K562 (cell line): ENCODE results near the gene SLC10A2. TPM values are rescaled to one million over a fixed set of nuclear protein-coding genes. Genes with fewer than 3 reads are reported as not detected.

ENCODE experiments used
- ATAC-seq: fragments of 200-7000 bp; cut with Tn5 transposase; 3 replicates; pipeline ENCODE4 v1.9.1; 2020; ENCODE audit warnings: moderate library complexity
- BruUV-seq: library from RNA; stranded (reverse); fragments of 400-500 nt; replicated peaks from 2 replicates; lab custom pipeline; 2021; lab: Mats Ljungman, UMichigan
- CTCF ChIA-PET: fragments of 300-600 bp; formaldehyde crosslinking; extraction: SDS; loops from one replicate; lab custom pipeline; 2021; ENCODE audit warnings: low intra/inter-chr PET ratio; lab: Yijun Ruan, JAX
- POLR2A ChIA-PET: fragments of 300-600, 350-650 bp; sonication (Branson Sonifier 250); formaldehyde crosslinking; extraction: SDS; loops from one replicate; lab custom pipeline; 2021; ENCODE audit warnings: antibody characterized with exemption, inconsistent platforms; lab: Yijun Ruan, JAX
- DNase-seq, 4 experiments: peaks; one replicate each; pipeline versions ENCODE4 v3.0.0 to v3.0.0-alpha.2; 2011 to 2018; ENCODE audit warnings: low spot score in 3 of 4, mixed read lengths in 3 of 4; ENCODE audit errors: extremely low read depth in 1 of 4
- FAIRE-seq: peaks from 2 replicates; lab custom pipeline; 2011; peaks lifted over from hg19 to GRCh38; lab: Jason Lieb, UNC
- H2AFZ ChIP-seq: 2 replicates; pipeline ENCODE4 v1.6.0; 2011; ENCODE audit warnings: low read depth, low read length, control low read depth, inconsistent platforms
- H3K27ac ChIP-seq: fragments of 200-600 bp; 3 replicates; pipeline ENCODE4 v1.8.0; 2011; ENCODE audit warnings: low read depth, mild to moderate bottlenecking, control low read depth, inconsistent platforms, low read length, moderate library complexity, mixed read lengths; ENCODE audit errors: extremely low read depth
- H3K27me3 ChIP-seq, 2 experiments: fragments of 300-600 bp in 1 of 2; 2 replicates in 1 of 2; 3 replicates in 1 of 2; pipeline versions ENCODE4 v1.6.0 to v1.8.0; 2011; ENCODE audit warnings: inconsistent platforms in 2 of 2, low read length in 2 of 2, mild to moderate bottlenecking in 1 of 2, mixed read lengths in 1 of 2, moderate library complexity in 1 of 2; ENCODE audit not compliant: control insufficient read depth in 2 of 2, insufficient read depth in 2 of 2
- H3K36me3 ChIP-seq: fragments of 300-600 bp; 3 replicates; pipeline ENCODE4 v1.8.0; 2011; ENCODE audit warnings: mild to moderate bottlenecking, low read length, inconsistent platforms; ENCODE audit not compliant: control insufficient read depth, insufficient read depth
- H3K4me1 ChIP-seq, 2 experiments: fragments of 200-600 bp in 1 of 2; replicated peaks in 1 of 2; 2 replicates in 1 of 2; 3 replicates in 1 of 2; pipeline versions ENCODE4 v1.5.1 to v1.8.0; 2011; ENCODE audit warnings: inconsistent platforms in 2 of 2, low read length in 2 of 2, mild to moderate bottlenecking in 1 of 2, mixed read lengths in 1 of 2, moderate library complexity in 1 of 2; ENCODE audit not compliant: control insufficient read depth in 2 of 2, insufficient read depth in 2 of 2
- H3K4me2 ChIP-seq: 2 replicates; pipeline ENCODE4 v1.6.1; 2011; ENCODE audit warnings: low read length, control low read depth, inconsistent platforms, mixed read lengths; ENCODE audit not compliant: insufficient read depth
- H3K4me3 ChIP-seq: fragments of 200-600 bp; sonication (generic), shearing (Covaris generic); 2 replicates; pipeline ENCODE4 v1.5.1; 2016; ENCODE audit warnings: control low read depth, inconsistent platforms
- H3K79me2 ChIP-seq: fragments of 200-600 bp; 3 replicates; pipeline ENCODE4 v1.8.0; 2011; ENCODE audit warnings: low read length, inconsistent platforms; ENCODE audit not compliant: control insufficient read depth, insufficient read depth
- H3K9ac ChIP-seq, 2 experiments: 2 replicates each; pipeline versions ENCODE4 v1.6.0 to v1.6.1; 2011; ENCODE audit warnings: low read depth in 2 of 2, low read length in 2 of 2, control low read depth in 1 of 2, inconsistent platforms in 1 of 2, mild to moderate bottlenecking in 1 of 2, mixed read lengths in 1 of 2; ENCODE audit not compliant: insufficient read depth in 1 of 2
- H3K9me1 ChIP-seq: one replicate; pipeline ENCODE4 v1.6.0; 2011; ENCODE audit warnings: inconsistent platforms, mild to moderate bottlenecking, low read length, moderate library complexity; ENCODE audit not compliant: control insufficient read depth, insufficient read depth
- H3K9me3 ChIP-seq: replicated peaks from 2 replicates; pipeline ENCODE4 v1.5.1; 2011; ENCODE audit warnings: low read depth, low read length, inconsistent platforms; ENCODE audit not compliant: control insufficient read depth, insufficient read depth
- H4K20me1 ChIP-seq: replicated peaks from 2 replicates; pipeline ENCODE4 v1.6.1; 2011; ENCODE audit warnings: low read length, inconsistent platforms, mixed read lengths; ENCODE audit not compliant: control insufficient read depth, insufficient read depth
- FOXJ2 ChIP-seq: fragments of 200-800 bp; sonication (Bioruptor generic); IDR thresholded peaks from 2 replicates; pipeline ENCODE4 v1.6.1; 2016; ENCODE audit warnings: missing genetic modification characterization, missing compliant biosample characterization
- HNRNPUL1 ChIP-seq: fragments of 200-400 bp; formaldehyde crosslinking; IDR thresholded peaks from 2 replicates; pipeline ENCODE4 v1.6.1; 2017; ENCODE audit warnings: low read length
- NFATC3 ChIP-seq: fragments of 450-650 bp; IDR thresholded peaks from 2 replicates; pipeline ENCODE4 v1.6.1; 2017; ENCODE audit warnings: mild to moderate bottlenecking
- NFRKB ChIP-seq: fragments of 450-650 bp; IDR thresholded peaks from 2 replicates; pipeline ENCODE4 v1.6.1; 2016; ENCODE audit warnings: low read depth
- PKNOX1 ChIP-seq: fragments of 450-650 bp; IDR thresholded peaks from 2 replicates; pipeline ENCODE4 v1.6.1; 2016
- RBFOX2 ChIP-seq: fragments of 200-400 bp; formaldehyde crosslinking; IDR thresholded peaks from 2 replicates; pipeline ENCODE4 v1.6.1; 2017; ENCODE audit warnings: low read depth, mild to moderate bottlenecking, low read length, moderate library complexity
- RBM25 ChIP-seq: fragments of 200-400 bp; formaldehyde crosslinking; IDR thresholded peaks from 2 replicates; pipeline ENCODE4 v1.6.1; 2018; ENCODE audit warnings: low read length, low read depth, moderate library complexity; ENCODE audit not compliant: severe bottlenecking
- RFX5 ChIP-seq: IDR thresholded peaks from 2 replicates; pipeline ENCODE4 v1.6.1; 2011; ENCODE audit warnings: low read depth, mild to moderate bottlenecking, improper control_type of control experiment, low read length
- SMC3 ChIP-seq: conservative IDR thresholded peaks from 2 replicates; pipeline ENCODE4 v1.6.1; 2011; ENCODE audit warnings: low read depth, low read length, improper control_type of control experiment; ENCODE audit not compliant: insufficient read depth
- STAT5B ChIP-seq: fragments of 250-450 bp; sonication (Bioruptor Pico); IDR thresholded peaks from 2 replicates; pipeline ENCODE4 v1.8.0; 2021; ENCODE audit warnings: mild to moderate bottlenecking, inconsistent platforms
- TRIM24 ChIP-seq, 2 experiments: fragments of 450-650 bp; IDR thresholded peaks; 2 replicates each; pipeline ENCODE4 v1.6.1; 2016
- UBTF ChIP-seq, 2 experiments: IDR thresholded peaks; 2 replicates each; pipeline ENCODE4 v1.6.1; 2012; ENCODE audit warnings: improper control_type of control experiment in 2 of 2, low read depth in 2 of 2, low read length in 2 of 2, borderline replicate concordance in 1 of 2
- ZBTB49 ChIP-seq: sonication (generic); formaldehyde crosslinking; IDR thresholded peaks from 2 replicates; pipeline ENCODE4 v1.8.0; 2022; ENCODE audit warnings: missing genetic modification reagents, mild to moderate bottlenecking, borderline replicate concordance
- ZNF41 ChIP-seq: fragments of 250-450 bp; sonication (Bioruptor Pico); conservative IDR thresholded peaks from 2 replicates; pipeline ENCODE4 v1.4.0; 2020; ENCODE audit warnings: mild to moderate bottlenecking
- ZNF699 ChIP-seq: fragments of 250-450 bp; sonication (Bioruptor Pico); IDR thresholded peaks from 2 replicates; pipeline ENCODE4 v1.8.0; 2021; ENCODE audit warnings: mild to moderate bottlenecking, moderate library complexity; ENCODE audit not compliant: insufficient replicate concordance
- in situ Hi-C: fragments of 300-500 bp; cut with MboI; formaldehyde crosslinking; loops from 4 replicates; pipeline ENCODE4 v1.15.0; 2018; ENCODE audit warnings: inconsistent platforms, mixed read lengths
- intact Hi-C: fragments of 100-400 bp; cut with micrococcal nuclease; formaldehyde crosslinking; loops from 2 replicates; pipeline ENCODE4 v1.14.2; 2022
- polyA plus RNA-seq, 8 experiments: library from polyadenylated mRNA; depleted of rRNA in 4 of 8; stranded (reverse) in 5 of 8; unstranded in 3 of 8; fragments of >200 nt; fragmentation: Nextera tagmentation in 2 of 8; fragmentation: Illumina TruSeq in 1 of 8; extraction: Ambion mirVana in 2 of 8; extraction: Trizol in 1 of 8; gene quantifications; 2 replicates each; pipeline versions ENCODE4 v1.2.1 to v1.2.3, GENCODE V29; 2011 to 2014; ENCODE audit warnings: inconsistent platforms in 1 of 8, missing spikeins in 1 of 8
- total RNA-seq, 7 experiments: library from RNA; depleted of rRNA in 6 of 7; stranded (reverse); fragments of >200 nt in 6 of 7; fragmentation: Illumina TruSeq in 2 of 7; extraction: Trizol in 2 of 7; gene quantifications; 2 replicates each; pipeline versions ENCODE4 v1.2.1 to v1.2.3, GENCODE V29; 2011 to 2021; ENCODE audit warnings: low replicate concordance in 1 of 7

Gene SLC10A2
- total and polyA plus RNA-seq, 9 of the 15 experiments (the other 6 are each of a cell fraction or from before 2014, with no cell fraction given): not detected

- TF ChIP-seq PKNOX1: no peak
- TF ChIP-seq TRIM24 (IDR thresholded peaks at IDR 0.05): no peak
- no peak for TF ChIP-seq SMC3
- no peak for TF ChIP-seq RBM25
- TF ChIP-seq STAT5B (CRISPR knock-in tag): no peak
- no peak for TF ChIP-seq UBTF (IDR thresholded peaks at IDR 0.05; ENCODE audit: borderline replicate concordance in 1 of 2, low read depth in 2 of 2, low read length in 2 of 2)
- TF ChIP-seq NFATC3: no peak
- no peak for TF ChIP-seq FOXJ2 (tag)
- TF ChIP-seq RFX5: no peak
- no peak for TF ChIP-seq HNRNPUL1
- TF ChIP-seq ZBTB49 (CRISPR knock-in tag): no peak
- no peak for TF ChIP-seq RBFOX2
- TF ChIP-seq NFRKB: no peak
- no peak for TF ChIP-seq ZNF41 (CRISPR knock-in tag)
- TF ChIP-seq ZNF699 (CRISPR knock-in tag): no peak
- TF ChIP-seq, all 486 proteins: peak for 0
- POLR2A ChIA-PET: no interaction called here
Measured at GRCh38 chr13:103100830-103101229, 34.6 kb upstream of the SLC10A2 start.

More at GRCh38 chr13:103100830-103101229, 34.6 kb upstream of the SLC10A2 start:
- no TSS peak for BruUV-seq
- no peak for DNase-seq
- no peaks in the 10 kb centered on the region for H3K4me1 ChIP-seq
- no peak overlapping the region for H3K4me3 ChIP-seq
- H4K20me1 ChIP-seq: no peaks in the 10 kb centered on the region
- H3K9ac ChIP-seq: no peak overlapping the region
- CTCF ChIA-PET: no interaction called here
- H3K9me1 ChIP-seq: no peaks in the 10 kb centered on the region
- intact Hi-C loops (no loop called here), in situ Hi-C loops (no loop called here)
- FAIRE-seq: no peak
- no peak overlapping the region for H2AFZ ChIP-seq
- no peaks in the 10 kb centered on the region for H3K36me3 ChIP-seq
- no peaks in the 10 kb centered on the region for H3K27me3 ChIP-seq
- ATAC-seq: no peak
- no peak overlapping the region for H3K27ac ChIP-seq
- no peaks in the 10 kb centered on the region for H3K9me3 ChIP-seq
- H3K4me2 ChIP-seq: no peak overlapping the region
- H3K79me2 ChIP-seq: no peaks in the 10 kb centered on the region
